Measurements from ENCODE around the gene ST3GAL3.

ST3GAL3 gene

DNA sequence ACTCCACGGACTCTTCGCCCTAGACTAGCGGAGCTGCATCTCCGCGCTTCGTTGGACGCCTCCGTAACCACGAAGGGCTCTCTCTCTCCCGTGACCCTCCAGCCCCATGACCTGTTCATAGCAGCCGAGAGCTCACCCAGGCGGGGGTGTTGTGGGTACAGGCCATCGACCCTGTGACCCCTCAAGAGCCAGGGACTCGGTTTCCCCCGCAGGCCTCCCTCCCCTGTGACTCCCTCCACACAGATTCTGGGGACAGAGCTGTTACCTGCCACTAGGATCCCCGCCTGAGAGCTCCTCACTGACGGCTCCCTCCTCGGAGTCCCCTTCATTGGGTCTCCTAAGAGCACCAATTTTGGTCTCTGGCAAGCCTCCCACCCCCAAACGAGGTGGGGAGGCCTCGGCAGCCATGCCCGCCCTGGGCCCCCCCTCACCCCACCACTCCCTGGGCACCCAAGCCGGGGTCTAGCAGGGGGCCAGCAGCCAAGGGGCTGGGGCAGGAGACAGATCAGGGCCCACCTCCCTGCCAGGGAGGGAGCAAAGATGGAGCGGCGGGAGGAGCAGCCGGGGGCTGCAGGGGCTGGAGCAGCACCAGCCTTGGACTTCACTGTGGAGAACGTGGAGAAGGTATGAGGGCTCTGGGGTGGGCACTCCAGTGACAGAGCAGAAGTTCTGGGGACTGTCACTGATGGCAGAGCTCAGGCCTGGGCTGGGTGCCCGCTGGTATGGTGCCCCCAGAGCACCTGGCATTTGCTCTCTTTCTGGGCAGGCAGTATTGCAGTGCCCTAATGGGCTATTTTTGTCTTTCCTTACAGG lies 239.9 kb downstream of the ST3GAL3 start:
- Histone ChIP-seq H3K27ac (replicated peaks) (peak overlapping the region; percentile 100), H3K27me3 (ENCODE audit: insufficient read depth, poor library complexity, severe bottlenecking) (no peaks in the 10 kb centered on the region), H3K4me3 (replicated peaks; ENCODE audit: insufficient read depth, low read length) (peak overlapping the region; percentile 72)
- no peak for TF ChIP-seq POLR2AphosphoS5 (IDR thresholded peaks at IDR 0.05; ENCODE audit: low read depth)
- no peak for TF ChIP-seq GABPA (IDR thresholded peaks at IDR 0.05; ENCODE audit: low read depth)
- TF ChIP-seq, protein P1, sequence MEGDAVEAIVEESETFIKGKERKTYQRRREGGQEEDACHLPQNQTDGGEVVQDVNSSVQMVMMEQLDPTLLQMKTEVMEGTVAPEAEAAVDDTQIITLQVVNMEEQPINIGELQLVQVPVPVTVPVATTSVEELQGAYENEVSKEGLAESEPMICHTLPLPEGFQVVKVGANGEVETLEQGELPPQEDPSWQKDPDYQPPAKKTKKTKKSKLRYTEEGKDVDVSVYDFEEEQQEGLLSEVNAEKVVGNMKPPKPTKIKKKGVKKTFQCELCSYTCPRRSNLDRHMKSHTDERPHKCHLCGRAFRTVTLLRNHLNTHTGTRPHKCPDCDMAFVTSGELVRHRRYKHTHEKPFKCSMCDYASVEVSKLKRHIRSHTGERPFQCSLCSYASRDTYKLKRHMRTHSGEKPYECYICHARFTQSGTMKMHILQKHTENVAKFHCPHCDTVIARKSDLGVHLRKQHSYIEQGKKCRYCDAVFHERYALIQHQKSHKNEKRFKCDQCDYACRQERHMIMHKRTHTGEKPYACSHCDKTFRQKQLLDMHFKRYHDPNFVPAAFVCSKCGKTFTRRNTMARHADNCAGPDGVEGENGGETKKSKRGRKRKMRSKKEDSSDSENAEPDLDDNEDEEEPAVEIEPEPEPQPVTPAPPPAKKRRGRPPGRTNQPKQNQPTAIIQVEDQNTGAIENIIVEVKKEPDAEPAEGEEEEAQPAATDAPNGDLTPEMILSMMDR (IDR thresholded peaks at IDR 0.05; ENCODE audit: insufficient read depth, low read length) = no peak
- TF ChIP-seq, protein P2, sequence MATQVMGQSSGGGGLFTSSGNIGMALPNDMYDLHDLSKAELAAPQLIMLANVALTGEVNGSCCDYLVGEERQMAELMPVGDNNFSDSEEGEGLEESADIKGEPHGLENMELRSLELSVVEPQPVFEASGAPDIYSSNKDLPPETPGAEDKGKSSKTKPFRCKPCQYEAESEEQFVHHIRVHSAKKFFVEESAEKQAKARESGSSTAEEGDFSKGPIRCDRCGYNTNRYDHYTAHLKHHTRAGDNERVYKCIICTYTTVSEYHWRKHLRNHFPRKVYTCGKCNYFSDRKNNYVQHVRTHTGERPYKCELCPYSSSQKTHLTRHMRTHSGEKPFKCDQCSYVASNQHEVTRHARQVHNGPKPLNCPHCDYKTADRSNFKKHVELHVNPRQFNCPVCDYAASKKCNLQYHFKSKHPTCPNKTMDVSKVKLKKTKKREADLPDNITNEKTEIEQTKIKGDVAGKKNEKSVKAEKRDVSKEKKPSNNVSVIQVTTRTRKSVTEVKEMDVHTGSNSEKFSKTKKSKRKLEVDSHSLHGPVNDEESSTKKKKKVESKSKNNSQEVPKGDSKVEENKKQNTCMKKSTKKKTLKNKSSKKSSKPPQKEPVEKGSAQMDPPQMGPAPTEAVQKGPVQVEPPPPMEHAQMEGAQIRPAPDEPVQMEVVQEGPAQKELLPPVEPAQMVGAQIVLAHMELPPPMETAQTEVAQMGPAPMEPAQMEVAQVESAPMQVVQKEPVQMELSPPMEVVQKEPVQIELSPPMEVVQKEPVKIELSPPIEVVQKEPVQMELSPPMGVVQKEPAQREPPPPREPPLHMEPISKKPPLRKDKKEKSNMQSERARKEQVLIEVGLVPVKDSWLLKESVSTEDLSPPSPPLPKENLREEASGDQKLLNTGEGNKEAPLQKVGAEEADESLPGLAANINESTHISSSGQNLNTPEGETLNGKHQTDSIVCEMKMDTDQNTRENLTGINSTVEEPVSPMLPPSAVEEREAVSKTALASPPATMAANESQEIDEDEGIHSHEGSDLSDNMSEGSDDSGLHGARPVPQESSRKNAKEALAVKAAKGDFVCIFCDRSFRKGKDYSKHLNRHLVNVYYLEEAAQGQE (IDR thresholded peaks at IDR 0.05; ENCODE audit: insufficient replicate concordance, low read depth) = no peak
- TF ChIP-seq SPI1 (IDR thresholded peaks at IDR 0.05; ENCODE audit: borderline replicate concordance, low read depth) = no peak
- no peak for DNase-seq (ENCODE audit: low read depth in 1 of 2, low spot score in 1 of 2)

DNA sequence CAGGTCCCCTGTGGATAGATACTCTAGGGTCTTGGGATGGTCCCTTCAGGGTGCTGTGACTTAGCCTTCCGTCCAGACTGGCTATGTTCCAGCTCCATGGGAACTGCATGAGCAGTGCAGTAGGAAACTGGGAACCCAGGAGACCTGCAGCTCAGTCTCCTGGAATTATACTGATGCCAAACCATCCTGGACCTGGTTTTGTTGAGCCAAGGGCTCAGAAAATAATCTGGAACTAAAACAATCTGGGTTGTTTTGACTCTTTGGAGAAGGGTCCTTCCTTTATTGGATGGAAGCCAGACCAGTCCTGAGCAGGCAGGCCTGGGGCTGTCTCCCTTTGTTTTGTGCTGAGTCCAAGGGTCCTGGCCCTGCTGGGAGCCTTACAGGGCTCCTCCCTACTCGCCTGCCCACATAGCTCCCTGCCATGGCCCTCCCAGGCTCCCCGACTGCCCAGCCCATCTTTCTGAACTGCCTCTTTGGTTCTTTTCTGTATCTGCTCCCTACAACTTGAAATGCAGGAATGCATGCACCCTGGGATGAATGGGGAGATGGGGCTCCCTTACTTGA lies 240.6 kb downstream of the ST3GAL3 start:
- Histone ChIP-seq H3K27me3 (ENCODE audit: insufficient read depth, poor library complexity, severe bottlenecking) (no peaks in the 10 kb centered on the region), H3K4me3 (replicated peaks; ENCODE audit: insufficient read depth, low read length) (peak overlapping the region; percentile 72), H3K27ac (replicated peaks) (no peak overlapping the region)
- no peak for TF ChIP-seq POLR2AphosphoS5 (IDR thresholded peaks at IDR 0.05; ENCODE audit: low read depth)
- no peak for TF ChIP-seq GABPA (IDR thresholded peaks at IDR 0.05; ENCODE audit: low read depth)
- TF ChIP-seq SPI1 (IDR thresholded peaks at IDR 0.05; ENCODE audit: borderline replicate concordance, low read depth) = no peak
- TF ChIP-seq, protein P1 (IDR thresholded peaks at IDR 0.05; ENCODE audit: insufficient read depth, low read length) = no peak
- DNase-seq (ENCODE audit: low read depth in 1 of 2, low spot score in 1 of 2) = no peak

DNA sequence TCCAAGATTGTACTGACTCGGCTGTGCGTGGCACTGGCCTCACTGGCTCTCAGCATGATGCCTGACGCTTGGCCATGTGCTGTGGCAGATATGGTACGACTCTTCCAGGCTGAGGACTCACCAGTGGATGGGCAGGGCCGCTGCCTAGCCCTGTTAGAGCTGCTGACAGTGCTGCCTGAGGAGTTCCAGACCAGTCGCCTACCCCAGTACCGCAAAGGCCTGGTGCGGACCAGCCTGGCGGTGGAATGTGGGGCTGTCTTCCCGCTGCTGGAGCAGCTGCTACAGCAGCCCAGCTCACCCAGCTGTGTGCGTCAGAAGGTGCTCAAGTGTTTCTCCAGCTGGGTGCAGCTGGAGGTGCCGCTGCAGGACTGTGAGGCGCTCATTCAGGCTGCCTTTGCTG lies 242.3 kb downstream of the ST3GAL3 start:
- H3K4me3 ChIP-seq (replicated peaks; ENCODE audit: insufficient read depth, low read length) = no peak overlapping the region
- DNase-seq (ENCODE audit: low read depth in 1 of 2, low spot score in 1 of 2) = no peak
- H3K27me3 ChIP-seq (ENCODE audit: insufficient read depth, poor library complexity, severe bottlenecking) = no peaks in the 10 kb centered on the region
- no peak overlapping the region for H3K27ac ChIP-seq (replicated peaks)
- TF ChIP-seq, protein P2 (IDR thresholded peaks at IDR 0.05; ENCODE audit: insufficient replicate concordance, low read depth) = no peak
- TF ChIP-seq SPI1 (IDR thresholded peaks at IDR 0.05; ENCODE audit: borderline replicate concordance, low read depth) (no peak), GABPA (IDR thresholded peaks at IDR 0.05; ENCODE audit: low read depth) (no peak), POLR2AphosphoS5 (IDR thresholded peaks at IDR 0.05; ENCODE audit: low read depth) (no peak)
- TF ChIP-seq, protein P1 (IDR thresholded peaks at IDR 0.05; ENCODE audit: insufficient read depth, low read length) = no peak

Measured in HL-60 (cell line).